Ishikawa (cell line): ENCODE results near the gene EPAS1.

ENCODE experiments used
- CEBPB ChIP-seq: IDR thresholded peaks from 2 replicates; pipeline ENCODE4 v1.6.1; 2012
- EP300 ChIP-seq: IDR thresholded peaks from 2 replicates; pipeline ENCODE4 v1.6.1; 2012; ENCODE audit warnings: borderline replicate concordance
- REST ChIP-seq: IDR thresholded peaks from 2 replicates; pipeline ENCODE4 v1.6.1; 2012; ENCODE audit warnings: low read depth, mild to moderate bottlenecking
- USF1 ChIP-seq: IDR thresholded peaks from 2 replicates; pipeline ENCODE4 v1.6.1; 2012

- TF ChIP-seq EP300 (no peak), REST (no peak), CEBPB (no peak), USF1 (no peak)
These were observed 123.7 kb downstream of the EPAS1 start for GRCh38 chr2:46420945-46421344.
